Left lung (tissue), 10 donors: ENCODE results near the gene ZBTB20. TPM values are rescaled to one million over a fixed set of nuclear protein-coding genes. Genes with fewer than 3 reads are reported as not detected.

Experiments used
- ATAC-seq: fragments of 200-7000 bp; cut with Tn5 transposase; one replicate; pipeline ENCODE4 v1.9.1; 2020; ENCODE audit warnings: moderate library complexity
- DNase-seq, 4 donors: peaks; one replicate each; pipeline ENCODE4 v3.0.0-alpha.2; 2013 to 2020
- H3K27ac ChIP-seq, 2 donors: fragments of 200-600 bp; sonication (generic) in 1 of 2; one replicate each; pipeline versions ENCODE4 v1.5.0 to v1.8.0; 2020 to 2021
- H3K27me3 ChIP-seq, 2 donors: fragments of 200-600 bp; sonication (generic) in 1 of 2; one replicate each; pipeline versions ENCODE4 v1.5.0 to v1.8.0; 2020 to 2021
- H3K36me3 ChIP-seq, 2 donors: fragments of 200-600 bp; sonication (generic) in 1 of 2; one replicate each; pipeline versions ENCODE4 v1.5.0 to v1.8.0; 2020 to 2021
- H3K4me1 ChIP-seq, 2 donors: fragments of 200-600 bp; one replicate each; pipeline ENCODE4 v1.8.0; 2021
- H3K4me3 ChIP-seq, 2 donors: fragments of 200-600 bp; sonication (generic) in 1 of 2; one replicate each; pipeline versions ENCODE4 v1.5.0 to v1.8.0; 2020 to 2021; ENCODE audit warnings: mild to moderate bottlenecking in 1 of 2
- H3K9me3 ChIP-seq, 2 donors: fragments of 200-600 bp; sonication (generic) in 1 of 2; one replicate each; pipeline versions ENCODE4 v1.5.0 to v1.8.0; 2020 to 2021
- intact Hi-C, 2 donors: fragments of 100-400 bp; cut with DNase I; formaldehyde crosslinking; loops; one replicate each; pipeline versions ENCODE4 v1.11.2 to v1.14.2; 2022
- polyA plus RNA-seq, 6 donors: library from polyadenylated mRNA; unstranded; fragments of 120-200 nt; gene quantifications; one replicate each; pipeline ENCODE4 v1.2.1, GENCODE V29; 2013; ENCODE audit not compliant: insufficient read length in 6 of 6
- total RNA-seq, 2 donors: library from RNA; stranded (reverse); fragmentation: NEBNext Ultra II Directional; extraction: Animal tissue kit (Norgen Biotek cat#: 25700); gene quantifications; one replicate each; pipeline ENCODE4 v1.2.1, GENCODE V29; 2021
- TF ChIP-seq, protein P1 (sequence below), 2 donors: fragments of 200-600 bp; sonication (generic) in 1 of 2; IDR thresholded peaks; one replicate each; pipeline versions ENCODE4 v1.5.0 to v1.8.0; 2021; ENCODE audit warnings: antibody characterized with exemption in 2 of 2
- donor health status: DM: no; HTN: yes; CAD: no.
- donor health status: DM: no; HTN: no; CAD: no.

Gene ZBTB20
- total and polyA plus RNA-seq, 8 donors: 1.1 to 63.5 (median 6.0) TPM

DNA sequence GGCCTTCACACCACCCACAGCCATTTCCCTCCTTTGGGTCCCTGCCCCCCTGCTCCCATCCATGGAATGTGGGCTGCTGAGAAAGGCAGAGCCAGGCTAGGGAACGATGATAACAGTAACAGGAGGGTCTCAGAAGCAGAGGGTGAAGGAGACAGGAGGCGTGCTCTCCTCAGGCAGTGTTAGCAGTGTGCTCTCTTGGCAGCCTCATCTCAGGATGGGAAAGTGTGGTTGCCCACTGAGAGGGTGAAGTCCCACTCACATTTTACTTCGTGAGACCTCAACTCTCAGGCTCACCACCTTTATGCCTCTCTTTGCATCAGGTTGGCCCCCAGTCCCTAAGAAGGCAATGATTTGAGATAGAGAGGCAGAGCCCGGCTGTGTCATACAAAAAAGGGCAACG is 828.8 kb downstream of the ZBTB20 start:
- no peak for ATAC-seq
- Histone ChIP-seq H3K9me3 (no peaks in the 10 kb centered on the region), H3K36me3 (no peaks in the 10 kb centered on the region), H3K4me3 (no peak overlapping the region), H3K27ac (no peak overlapping the region), H3K4me1 (no peaks in the 10 kb centered on the region), H3K27me3 (no peaks in the 10 kb centered on the region)
- intact Hi-C loops: no loop called here
- DNase-seq: no peak
- TF ChIP-seq, protein P1, sequence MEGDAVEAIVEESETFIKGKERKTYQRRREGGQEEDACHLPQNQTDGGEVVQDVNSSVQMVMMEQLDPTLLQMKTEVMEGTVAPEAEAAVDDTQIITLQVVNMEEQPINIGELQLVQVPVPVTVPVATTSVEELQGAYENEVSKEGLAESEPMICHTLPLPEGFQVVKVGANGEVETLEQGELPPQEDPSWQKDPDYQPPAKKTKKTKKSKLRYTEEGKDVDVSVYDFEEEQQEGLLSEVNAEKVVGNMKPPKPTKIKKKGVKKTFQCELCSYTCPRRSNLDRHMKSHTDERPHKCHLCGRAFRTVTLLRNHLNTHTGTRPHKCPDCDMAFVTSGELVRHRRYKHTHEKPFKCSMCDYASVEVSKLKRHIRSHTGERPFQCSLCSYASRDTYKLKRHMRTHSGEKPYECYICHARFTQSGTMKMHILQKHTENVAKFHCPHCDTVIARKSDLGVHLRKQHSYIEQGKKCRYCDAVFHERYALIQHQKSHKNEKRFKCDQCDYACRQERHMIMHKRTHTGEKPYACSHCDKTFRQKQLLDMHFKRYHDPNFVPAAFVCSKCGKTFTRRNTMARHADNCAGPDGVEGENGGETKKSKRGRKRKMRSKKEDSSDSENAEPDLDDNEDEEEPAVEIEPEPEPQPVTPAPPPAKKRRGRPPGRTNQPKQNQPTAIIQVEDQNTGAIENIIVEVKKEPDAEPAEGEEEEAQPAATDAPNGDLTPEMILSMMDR (IDR thresholded peaks at IDR 0.05): no peak

DNA sequence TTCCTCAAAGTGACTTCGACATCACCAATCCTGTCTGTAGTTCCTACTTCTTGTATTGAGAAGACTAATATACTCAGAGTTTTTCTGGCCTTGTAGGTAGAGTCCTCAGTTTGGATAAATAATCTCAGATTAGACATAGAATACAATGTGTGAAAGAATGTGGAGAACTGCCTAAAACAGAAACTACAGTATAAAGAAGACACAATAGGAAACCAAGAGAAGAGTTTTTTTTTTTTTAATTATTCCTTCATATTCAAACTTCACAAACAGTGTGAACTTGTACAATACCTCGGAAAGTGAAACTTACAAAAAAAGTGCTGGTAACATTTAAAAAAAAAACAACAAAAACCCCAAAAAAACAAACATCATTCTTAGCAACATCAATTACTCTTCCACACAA is 832.8 kb downstream of the ZBTB20 start:
- Histone ChIP-seq H3K4me1 (no peaks in the 10 kb centered on the region), H3K4me3 (no peak overlapping the region), H3K36me3 (no peaks in the 10 kb centered on the region), H3K27me3 (no peaks in the 10 kb centered on the region), H3K27ac (no peak overlapping the region), H3K9me3 (no peaks in the 10 kb centered on the region)
- no peak for ATAC-seq
- TF ChIP-seq, protein P1 (IDR thresholded peaks at IDR 0.05): no peak
- intact Hi-C loops: no loop called here
- no peak for DNase-seq

DNA sequence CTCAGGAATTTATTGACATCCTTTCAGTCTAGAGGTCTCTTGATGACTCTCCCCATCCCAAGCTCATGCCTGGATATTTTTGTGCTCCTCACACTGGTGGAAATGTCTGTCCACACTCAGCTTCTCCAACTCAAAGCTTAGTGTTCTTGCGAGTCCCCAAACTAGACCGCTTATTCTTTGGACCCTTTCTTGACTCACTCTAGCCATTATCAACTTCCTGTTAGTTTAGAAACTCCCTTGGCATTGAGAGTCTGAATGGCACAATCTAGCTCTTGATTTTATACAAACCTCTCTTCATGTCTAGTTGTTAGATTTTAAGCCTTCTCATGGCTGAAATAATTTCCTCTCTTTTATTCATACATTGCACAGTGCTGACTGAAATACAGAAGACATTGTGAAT is 833.7 kb downstream of the ZBTB20 start:
- H3K4me1 ChIP-seq: no peaks in the 10 kb centered on the region
- H3K36me3 ChIP-seq: no peaks in the 10 kb centered on the region
- DNase-seq (no peak), ATAC-seq (no peak)
- H3K4me3 ChIP-seq: no peak overlapping the region
- no peak overlapping the region for H3K27ac ChIP-seq
- TF ChIP-seq, protein P1 (IDR thresholded peaks at IDR 0.05): no peak
- no peaks in the 10 kb centered on the region for H3K27me3 ChIP-seq
- intact Hi-C loops: no loop called here
- no peaks in the 10 kb centered on the region for H3K9me3 ChIP-seq

- no peak for ATAC-seq
- TF ChIP-seq, protein P1 (IDR thresholded peaks at IDR 0.05): no peak
- Histone ChIP-seq H3K36me3 (no peaks in the 10 kb centered on the region), H3K27me3 (no peaks in the 10 kb centered on the region), H3K4me1 (no peaks in the 10 kb centered on the region), H3K4me3 (no peak overlapping the region), H3K9me3 (no peaks in the 10 kb centered on the region), H3K27ac (no peak overlapping the region)
- intact Hi-C loops: no loop called here
- no peak for DNase-seq
These were observed 836.4 kb downstream of the ZBTB20 start for GRCh38 chr3:114310695-114311094.

- Histone ChIP-seq H3K27me3 (no peaks in the 10 kb centered on the region), H3K36me3 (no peaks in the 10 kb centered on the region), H3K4me1 (no peaks in the 10 kb centered on the region), H3K9me3 (no peaks in the 10 kb centered on the region), H3K27ac (no peak overlapping the region), H3K4me3 (no peak overlapping the region)
- TF ChIP-seq, protein P1 (IDR thresholded peaks at IDR 0.05): no peak
- intact Hi-C loops: no loop called here
- ATAC-seq (no peak), DNase-seq (no peak)
These were observed 838.3 kb downstream of the ZBTB20 start for GRCh38 chr3:114308830-114309229.
